H1 (cell line): ENCODE data around the gene BIRC5. TPM values are rescaled to one million over a fixed set of nuclear protein-coding genes. Genes with fewer than 3 reads are reported as not detected.

ENCODE experiments used
- CTCF ChIA-PET: fragments of 300-600 bp; sonication (Branson Sonifier 250); formaldehyde crosslinking; loops from one replicate; lab custom pipeline; 2021; ENCODE audit not compliant: partially characterized antibody; lab: Charles Lee
- POLR2A ChIA-PET: fragments of 300-600 bp; sonication (Branson Sonifier 250); formaldehyde crosslinking; loops from one replicate; lab custom pipeline; 2021; ENCODE audit warnings: inconsistent platforms; ENCODE audit not compliant: partially characterized antibody; lab: Charles Lee
- DNase-seq, 2 experiments: peaks; one replicate each; pipeline versions ENCODE4 v3.0.0 to v3.0.0-alpha.2; 2010 to 2022; ENCODE audit warnings: low spot score in 2 of 2, low read depth in 1 of 2, mixed read lengths in 1 of 2
- FAIRE-seq: peaks from 2 replicates; lab custom pipeline; 2011; peaks lifted over from hg19 to GRCh38; lab: Jason Lieb, UNC
- H2AFZ ChIP-seq: 2 replicates; pipeline ENCODE4 v1.8.1; 2012; ENCODE audit warnings: low read length, inconsistent platforms
- H2AK5ac ChIP-seq: 2 replicates; pipeline ENCODE4 v1.6.1; 2013; ENCODE audit warnings: low read depth, low read length
- H2BK120ac ChIP-seq: replicated peaks from 2 replicates; pipeline ENCODE3; 2013; ENCODE audit warnings: low read depth, low read length, inconsistent platforms
- H2BK12ac ChIP-seq: 2 replicates; pipeline ENCODE4 v1.6.1; 2013; ENCODE audit warnings: low read depth, low read length
- H2BK15ac ChIP-seq: 2 replicates; pipeline ENCODE4 v1.6.1; 2013; ENCODE audit warnings: low read length
- H2BK20ac ChIP-seq: 2 replicates; pipeline ENCODE4 v1.6.1; 2013; ENCODE audit warnings: low read length
- H2BK5ac ChIP-seq: 2 replicates; pipeline ENCODE4 v1.6.1; 2013; ENCODE audit warnings: low read depth, low read length
- H3K14ac ChIP-seq: 2 replicates; pipeline ENCODE4 v1.6.1; 2013; ENCODE audit warnings: inconsistent platforms; ENCODE audit not compliant: insufficient read length
- H3K18ac ChIP-seq: 2 replicates; pipeline ENCODE4 v1.6.1; 2013; ENCODE audit warnings: low read length; ENCODE audit errors: extremely low read depth
- H3K23ac ChIP-seq: 2 replicates; pipeline ENCODE4 v1.6.1; 2013; ENCODE audit warnings: inconsistent platforms; ENCODE audit not compliant: insufficient read length
- H3K23me2 ChIP-seq: 2 replicates; pipeline ENCODE4 v1.6.1; 2013; ENCODE audit warnings: low read depth, low read length
- H3K27ac ChIP-seq: 2 replicates; pipeline ENCODE4 v1.6.1; 2011; ENCODE audit warnings: low read depth, low read length, inconsistent platforms
- H3K27me3 ChIP-seq, 4 experiments: replicated peaks in 1 of 4; 1 replicate in 1 of 4; 2 replicates in 3 of 4; pipeline versions ENCODE4 v1.6.1 to v1.8.1; 2011 to 2013; ENCODE audit warnings: low read length in 3 of 4, mild to moderate bottlenecking in 3 of 4, inconsistent platforms in 2 of 4, mixed read lengths in 2 of 4, moderate library complexity in 1 of 4; ENCODE audit not compliant: control insufficient read depth in 3 of 4, insufficient read depth in 3 of 4; ENCODE audit errors: extremely low read depth in 1 of 4
- H3K36me3 ChIP-seq, 4 experiments: 2 replicates each; pipeline versions ENCODE4 v1.6.1 to v1.8.1; 2011 to 2013; ENCODE audit warnings: mild to moderate bottlenecking in 4 of 4, low read length in 3 of 4, moderate library complexity in 2 of 4, control low read depth in 1 of 4, inconsistent platforms in 1 of 4; ENCODE audit not compliant: insufficient read depth in 4 of 4, control insufficient read depth in 2 of 4
- H3K4ac ChIP-seq: replicated peaks from 2 replicates; pipeline ENCODE3; 2013; ENCODE audit warnings: low read length, low read depth, mixed read lengths, inconsistent platforms; ENCODE audit not compliant: insufficient read length
- H3K4me1 ChIP-seq, 4 experiments: replicated peaks in 1 of 4; 1 replicate in 1 of 4; 2 replicates in 3 of 4; pipeline versions ENCODE4 v1.6.1 to v1.8.1; 2011 to 2013; ENCODE audit warnings: low read length in 3 of 4, inconsistent platforms in 2 of 4, mixed read lengths in 1 of 4; ENCODE audit not compliant: insufficient read depth in 4 of 4, control insufficient read depth in 3 of 4
- H3K4me2 ChIP-seq, 2 experiments: 2 replicates each; pipeline versions ENCODE4 v1.6.1 to v1.8.1; 2011 to 2013; ENCODE audit warnings: low read depth in 2 of 2, low read length in 2 of 2, control low read depth in 1 of 2, inconsistent platforms in 1 of 2, mild to moderate bottlenecking in 1 of 2; ENCODE audit not compliant: insufficient read depth in 1 of 2
- H3K4me3 ChIP-seq, 4 experiments: fragments of 200-600, 300-600 bp in 1 of 4; sonication (generic), shearing (Covaris generic), sonication (Bioruptor Twin) in 1 of 4; 2 replicates each; pipeline versions ENCODE4 v1.5.1 to v1.8.1; 2011 to 2016; ENCODE audit warnings: low read length in 4 of 4, low read depth in 3 of 4, control low read depth in 2 of 4, inconsistent platforms in 2 of 4, mild to moderate bottlenecking in 2 of 4, mixed read lengths in 1 of 4, moderate library complexity in 1 of 4; ENCODE audit not compliant: insufficient read depth in 2 of 4; ENCODE audit errors: extremely low read depth in 1 of 4
- H3K56ac ChIP-seq: replicated peaks from 2 replicates; pipeline ENCODE3; 2013; ENCODE audit warnings: low read depth, mild to moderate bottlenecking, mixed read lengths, low read length, inconsistent platforms; ENCODE audit not compliant: insufficient read length
- H3K79me1 ChIP-seq: 2 replicates; pipeline ENCODE4 v1.6.1; 2013; ENCODE audit warnings: low read depth, low read length, control low read depth
- H3K79me2 ChIP-seq, 2 experiments: 2 replicates each; pipeline versions ENCODE4 v1.6.1 to v1.8.1; 2012 to 2013; ENCODE audit warnings: low read length in 2 of 2, mild to moderate bottlenecking in 2 of 2, inconsistent platforms in 1 of 2; ENCODE audit not compliant: insufficient read depth in 2 of 2, control insufficient read depth in 1 of 2
- H3K9ac ChIP-seq, 4 experiments: replicated peaks in 1 of 4; 1 replicate in 1 of 4; 2 replicates in 3 of 4; pipeline versions ENCODE4 v1.6.1 to v1.8.1; 2011 to 2013; ENCODE audit warnings: low read depth in 3 of 4, low read length in 3 of 4, control low read depth in 2 of 4, mild to moderate bottlenecking in 2 of 4, moderate library complexity in 2 of 4, inconsistent platforms in 1 of 4; ENCODE audit errors: extremely low read depth in 1 of 4
- H3K9me3 ChIP-seq, 2 experiments: 2 replicates each; pipeline versions ENCODE4 v1.6.1 to v1.8.1; 2012 to 2013; ENCODE audit warnings: mild to moderate bottlenecking in 2 of 2, moderate library complexity in 2 of 2, control low read depth in 1 of 2, inconsistent platforms in 1 of 2, low read depth in 1 of 2, low read length in 1 of 2, mixed read lengths in 1 of 2; ENCODE audit not compliant: insufficient read depth in 2 of 2
- H4K20me1 ChIP-seq, 2 experiments: replicated peaks in 1 of 2; 2 replicates each; pipeline versions ENCODE3 to v1.8.1; 2011 to 2013; ENCODE audit warnings: inconsistent platforms in 2 of 2, low read length in 2 of 2, mild to moderate bottlenecking in 1 of 2; ENCODE audit not compliant: insufficient read depth in 2 of 2, control insufficient read depth in 1 of 2
- H4K5ac ChIP-seq: 2 replicates; pipeline ENCODE4 v1.6.1; 2013; ENCODE audit warnings: low read length, low read depth, mixed read lengths, inconsistent platforms; ENCODE audit not compliant: insufficient read length
- H4K8ac ChIP-seq: 2 replicates; pipeline ENCODE4 v1.8.0; 2013; ENCODE audit warnings: mild to moderate bottlenecking, moderate library complexity, low read length, inconsistent platforms; ENCODE audit not compliant: insufficient read depth; ENCODE audit errors: extremely low read depth
- H4K91ac ChIP-seq: replicated peaks from 2 replicates; pipeline ENCODE3; 2013; ENCODE audit warnings: low read length, mixed read lengths, inconsistent platforms; ENCODE audit not compliant: insufficient read length
- BACH1 ChIP-seq: IDR thresholded peaks from 2 replicates; pipeline ENCODE4 v1.6.1; 2012; ENCODE audit warnings: low read length, improper control_type of control experiment
- BCL11A ChIP-seq, 2 experiments: IDR thresholded peaks; one replicate each; pipeline ENCODE4 v1.6.1; 2011; ENCODE audit warnings: low read depth in 2 of 2, low read length in 2 of 2, mild to moderate bottlenecking in 2 of 2
- CBX5 ChIP-seq: fragments of 300-800, 300-1000 bp; sonication (generic); IDR thresholded peaks from 2 replicates; pipeline ENCODE4 v1.7.1; 2016; ENCODE audit warnings: antibody characterized with exemption, low read length, low read depth
- CREB1 ChIP-seq: IDR thresholded peaks from 2 replicates; pipeline ENCODE4 v1.6.1; 2012; ENCODE audit warnings: inconsistent platforms
- CTBP2 ChIP-seq: IDR thresholded peaks from 2 replicates; pipeline ENCODE4 v1.7.0; 2011; ENCODE audit warnings: borderline replicate concordance, mild to moderate bottlenecking, moderate library complexity, mixed read lengths, low read length; ENCODE audit not compliant: insufficient read depth, insufficient read length
- KDM1A ChIP-seq: fragments of 200-600, 300-600 bp; sonication (generic); IDR thresholded peaks from 2 replicates; pipeline ENCODE4 v1.7.1; 2016; ENCODE audit warnings: mild to moderate bottlenecking, low read length, borderline replicate concordance
- PHF8 ChIP-seq: fragments of 200-600 bp; sonication (generic); conservative IDR thresholded peaks from 2 replicates; pipeline ENCODE4 v1.7.1; 2012; ENCODE audit warnings: low read depth, mild to moderate bottlenecking, inconsistent platforms, low read length, moderate library complexity
- POU5F1 ChIP-seq: IDR thresholded peaks from 2 replicates; pipeline ENCODE4 v1.6.1; 2011; ENCODE audit warnings: low read depth, mild to moderate bottlenecking, low read length, moderate library complexity
- RNF2 ChIP-seq: fragments of 200-900, 300-1000 bp; sonication (generic); IDR thresholded peaks from 2 replicates; pipeline ENCODE4 v1.7.1; 2016; ENCODE audit warnings: borderline replicate concordance, low read depth, mild to moderate bottlenecking, antibody characterized with exemption, low read length; ENCODE audit not compliant: poor library complexity, severe bottlenecking; ENCODE audit errors: missing control alignments
- WGBS, 2 experiments: shearing (Covaris generic) in 1 of 2; methylation state at CpG; one replicate each; pipeline versions ENCODE4 v1.1.6 to v1.1.7; 2013 to 2015; ENCODE audit warnings: low lambda C conversion rate in 2 of 2, mixed read lengths in 2 of 2, inconsistent platforms in 1 of 2, low coverage in 1 of 2, missing lambda C conversion rate in 1 of 2; ENCODE audit not compliant: insufficient replicate concordance in 2 of 2, insufficient coverage in 1 of 2, insufficient read length in 1 of 2; ENCODE audit errors: extremely low coverage in 1 of 2, missing lambda C conversion rate in 1 of 2; 5-methylcytosine and 5-hydroxymethylcytosine counted together
- polyA plus RNA-seq, 7 experiments: library from polyadenylated mRNA; depleted of rRNA in 3 of 7; stranded (reverse) in 5 of 7; unstranded in 2 of 7; fragments of >200 nt in 5 of 7; fragments of 200-250 nt in 2 of 7; gene quantifications; 1 replicate in 5 of 7; 2 replicates in 1 of 7; 4 replicates in 1 of 7; pipeline versions ENCODE4 v1.2.1 to v1.2.3, GENCODE V29; 2011 to 2013; ENCODE audit warnings: missing spikeins in 2 of 7, mixed read lengths in 2 of 7
- total RNA-seq: library from RNA; stranded (reverse); fragmentation: NEBNext Ultra II Directional; extraction: Animal tissue kit (Norgen Biotek cat#: 25700); gene quantifications from 2 replicates; pipeline ENCODE4 v1.2.1, GENCODE V29; 2021
- TF ChIP-seq, protein P1 (sequence below): IDR thresholded peaks from 2 replicates; pipeline ENCODE4 v1.6.1; 2012; ENCODE audit warnings: inconsistent platforms
- TF ChIP-seq, protein P2 (sequence below): IDR thresholded peaks from 2 replicates; pipeline ENCODE4 v1.6.1; 2012; ENCODE audit warnings: low read length, inconsistent platforms

The BIRC5 gene
- total and polyA plus RNA-seq, 2 of the 8 experiments (the other 6 are each of a cell fraction or from before 2014, with no cell fraction given) = 42.2 to 108 TPM

DNA sequence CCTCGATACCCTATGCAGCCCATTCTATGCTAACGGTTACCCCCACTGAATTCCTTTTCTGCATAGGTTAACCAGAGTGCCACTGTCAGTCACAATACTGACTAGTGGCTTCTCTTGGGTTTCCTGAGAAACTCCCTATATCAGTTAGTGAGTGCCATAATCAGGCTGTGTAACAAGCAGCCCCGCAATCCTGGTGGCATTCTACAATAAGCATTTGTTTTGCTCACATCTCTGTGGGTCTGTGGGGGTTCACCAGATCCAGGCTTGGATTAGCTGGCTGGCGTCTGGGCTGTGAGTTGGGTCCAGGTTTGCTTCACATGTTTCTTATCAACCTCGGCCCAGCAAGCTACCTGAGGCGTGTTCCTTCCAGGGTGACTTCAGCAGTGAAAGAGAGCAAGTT lies 59.8 kb downstream of the BIRC5 start:
- no peak overlapping the region for H3K4me2 ChIP-seq
- no peak overlapping the region for H2BK12ac ChIP-seq
- no peak overlapping the region for H4K8ac ChIP-seq
- H3K4me1 ChIP-seq = peaks cover 13 to 40% (median 31%) of the 10 kb centered on the region in 4 experiments
- H3K9me3 ChIP-seq = no peaks in the 10 kb centered on the region; a peak in 1 of 4 replicates
- H3K23ac ChIP-seq = no peak overlapping the region
- FAIRE-seq = no peak
- no peak overlapping the region for H2AFZ ChIP-seq
- ChIA-PET CTCF (interaction anchor here (0.8 to 7.8 kb wide), 5 partner anchors 11 to 90 kb away, joined by 3 to 50 read pairs (median 3); no protein-coding TSS in a partner anchor), POLR2A (no interaction called here)
- no peak overlapping the region for H3K18ac ChIP-seq
- H3K23me2 ChIP-seq = no peaks in the 10 kb centered on the region; the same call in 1 of the 2 replicates
- no peak overlapping the region for H3K9ac ChIP-seq
- no peak overlapping the region for H3K4ac ChIP-seq
- H3K27me3 ChIP-seq = peaks cover 0 to 2% (median 0%) of the 10 kb centered on the region in 4 experiments; a peak in 1 of 7 replicates
- no peak overlapping the region for H3K14ac ChIP-seq
- H2AK5ac ChIP-seq = no peak overlapping the region
- H3K27ac ChIP-seq = no peak overlapping the region
- no peaks in the 10 kb centered on the region for H4K20me1 ChIP-seq
- H2BK120ac ChIP-seq = no peak overlapping the region
- no peaks in the 10 kb centered on the region for H3K79me2 ChIP-seq
- DNase-seq = no peak
- H3K56ac ChIP-seq = no peak overlapping the region
- whole genome bisulfite sequencing, 2 experiments = 93% methylated on average over 6 of the region's 6 CpGs; no CpG with 5 or more reads in 1 of the 2 experiments
- H3K4me3 ChIP-seq = no peak overlapping the region
- no peaks in the 10 kb centered on the region for H3K36me3 ChIP-seq
- no peak overlapping the region for H2BK20ac ChIP-seq
- H4K5ac ChIP-seq = no peak overlapping the region
- H2BK15ac ChIP-seq = 0 out of 2 replicates have a peak overlapping the region, but pooled peaks have one; percentile 61
- H3K79me1 ChIP-seq = no peaks in the 10 kb centered on the region
- no peak overlapping the region for H2BK5ac ChIP-seq
- no peak overlapping the region for H4K91ac ChIP-seq
- TF ChIP-seq RNF2 (no peak), PHF8 (no peak), CTBP2 (no peak), POU5F1 (no peak), BCL11A (IDR thresholded peaks at IDR 0.05; ENCODE audit: low read depth in 2 of 2, low read length in 2 of 2) (no peak), CBX5 (no peak), KDM1A (no peak), CREB1 (no peak), BACH1 (no peak)
- TF ChIP-seq, protein P1, sequence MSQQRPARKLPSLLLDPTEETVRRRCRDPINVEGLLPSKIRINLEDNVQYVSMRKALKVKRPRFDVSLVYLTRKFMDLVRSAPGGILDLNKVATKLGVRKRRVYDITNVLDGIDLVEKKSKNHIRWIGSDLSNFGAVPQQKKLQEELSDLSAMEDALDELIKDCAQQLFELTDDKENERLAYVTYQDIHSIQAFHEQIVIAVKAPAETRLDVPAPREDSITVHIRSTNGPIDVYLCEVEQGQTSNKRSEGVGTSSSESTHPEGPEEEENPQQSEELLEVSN = no peak
- TF ChIP-seq, protein P2, sequence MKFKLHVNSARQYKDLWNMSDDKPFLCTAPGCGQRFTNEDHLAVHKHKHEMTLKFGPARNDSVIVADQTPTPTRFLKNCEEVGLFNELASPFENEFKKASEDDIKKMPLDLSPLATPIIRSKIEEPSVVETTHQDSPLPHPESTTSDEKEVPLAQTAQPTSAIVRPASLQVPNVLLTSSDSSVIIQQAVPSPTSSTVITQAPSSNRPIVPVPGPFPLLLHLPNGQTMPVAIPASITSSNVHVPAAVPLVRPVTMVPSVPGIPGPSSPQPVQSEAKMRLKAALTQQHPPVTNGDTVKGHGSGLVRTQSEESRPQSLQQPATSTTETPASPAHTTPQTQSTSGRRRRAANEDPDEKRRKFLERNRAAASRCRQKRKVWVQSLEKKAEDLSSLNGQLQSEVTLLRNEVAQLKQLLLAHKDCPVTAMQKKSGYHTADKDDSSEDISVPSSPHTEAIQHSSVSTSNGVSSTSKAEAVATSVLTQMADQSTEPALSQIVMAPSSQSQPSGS = no peak
